Measurements from ENCODE around the gene HNRNPA1L2. TPM values are rescaled to one million over a fixed set of nuclear protein-coding genes. Genes with fewer than 3 reads are reported as not detected.
"Not testable (repeated sequence)": the region's sequence is repeated elsewhere in the genome, so short reads cannot be mapped to it uniquely, and the experiment has no call there.

HNRNPA1L2 gene
- total RNA-seq, 1 experiment from 2014 or later = 6.2 TPM

GRCh38 chr13:52609013-52609606, 33.1 kb upstream of the HNRNPA1L2 start:
- H3K4me2 ChIP-seq (ENCODE audit: low read length); H4K20me1 ChIP-seq (ENCODE audit: insufficient read depth); POLR2A ChIA-PET; H3K4me3 ChIP-seq (replicated peaks in 1 of 2; ENCODE audit: low read depth in 1 of 2, low read length in 2 of 2); H3K36me3 ChIP-seq (ENCODE audit: control insufficient read depth in 1 of 2, insufficient read depth in 2 of 2, low read length in 2 of 2); H3K9me3 ChIP-seq (ENCODE audit: control insufficient read depth in 1 of 2, insufficient read depth in 1 of 2, low read depth in 1 of 2, low read length in 2 of 2); H3K9me2 ChIP-seq (ENCODE audit: insufficient read depth); RAD21 ChIA-PET (ENCODE audit: low non-redundant PET in 1 of 2, low total read pairs in 2 of 2, uncharacterized antibody in 2 of 2, unreplicated experiment in 2 of 2); H3K4me1 ChIP-seq (ENCODE audit: control insufficient read depth in 1 of 2, insufficient read depth in 2 of 2, low read length in 2 of 2); H3K27ac ChIP-seq (ENCODE audit: low read depth, low read length); DNase-seq (ENCODE audit: low read depth, low spot score); H2AFZ ChIP-seq (ENCODE audit: low read depth, low read length, poor library complexity, severe bottlenecking); BruUV-seq (replicated peaks); H3K27me3 ChIP-seq (ENCODE audit: insufficient read depth, low read length); H3K79me2 ChIP-seq (ENCODE audit: insufficient read depth, low read length); H3K9ac ChIP-seq (ENCODE audit: low read length): not testable (repeated sequence)
- CTCF ChIA-PET = interaction anchor here (1.3 to 3.0 kb wide), 4 partner anchors 56 to 543 kb away, joined by 3 to 19 read pairs (median 6); no protein-coding TSS in a partner anchor
- ATAC-seq = peak; percentile 87
- peak; percentile 27 to 33 (median 29); a peak in 4 of 6 replicates for TF ChIP-seq CTCF (IDR thresholded peaks at IDR 0.05 in 2 of 3, conservative IDR thresholded peaks at IDR 0.05 in 1 of 3; ENCODE audit: borderline replicate concordance in 1 of 3, insufficient read depth in 1 of 3, low read depth in 2 of 3, low read length in 2 of 3)
- TF ChIP-seq RAD21 (IDR thresholded peaks at IDR 0.05; ENCODE audit: low read depth) = peak; percentile 61
- intact Hi-C loops (cut with micrococcal nuclease) = loop anchor here (1.0 kb wide), 2 partner anchors 200 to 359 kb away; no protein-coding TSS in a partner anchor

- H3K9me2 ChIP-seq (ENCODE audit: insufficient read depth); RAD21 ChIA-PET (ENCODE audit: low non-redundant PET in 1 of 2, low total read pairs in 2 of 2, uncharacterized antibody in 2 of 2, unreplicated experiment in 2 of 2); H3K36me3 ChIP-seq (ENCODE audit: control insufficient read depth in 1 of 2, insufficient read depth in 2 of 2, low read length in 2 of 2); DNase-seq (ENCODE audit: low read depth, low spot score); H3K27ac ChIP-seq (ENCODE audit: low read depth, low read length); BruUV-seq (replicated peaks); H4K20me1 ChIP-seq (ENCODE audit: insufficient read depth); H3K4me2 ChIP-seq (ENCODE audit: low read length); H3K9ac ChIP-seq (ENCODE audit: low read length); ATAC-seq; H3K4me3 ChIP-seq (replicated peaks in 1 of 2; ENCODE audit: low read depth in 1 of 2, low read length in 2 of 2); intact Hi-C loops (cut with micrococcal nuclease); H3K9me3 ChIP-seq (ENCODE audit: control insufficient read depth in 1 of 2, insufficient read depth in 1 of 2, low read depth in 1 of 2, low read length in 2 of 2); H3K4me1 ChIP-seq (ENCODE audit: control insufficient read depth in 1 of 2, insufficient read depth in 2 of 2, low read length in 2 of 2); POLR2A ChIA-PET; H2AFZ ChIP-seq (ENCODE audit: low read depth, low read length, poor library complexity, severe bottlenecking); H3K79me2 ChIP-seq (ENCODE audit: insufficient read depth, low read length); H3K27me3 ChIP-seq (ENCODE audit: insufficient read depth, low read length): not testable (repeated sequence)
- CTCF ChIA-PET = interaction anchor here (1.3 kb wide), 2 partner anchors 55 to 542 kb away, joined by 3 to 4 read pairs; no protein-coding TSS in a partner anchor
Observed at GRCh38 chr13:52610158-52610557, 32.1 kb upstream of the HNRNPA1L2 start.

All from HCT116 (cell line).